Amniotic stem cell (primary cell): Measurements from ENCODE around the gene NPIPA7.
"Not testable (repeated sequence)": the region's sequence is repeated elsewhere in the genome, so short reads cannot be mapped to it uniquely, and the experiment has no call there.

Experiments
- DNase-seq: peaks from one replicate; lab custom pipeline; 2025; lab: John Stamatoyannopoulos, UW

NPIPA7 gene

GRCh38 chr16:16378840-16379239, at the start of gene NPIPA7:
TSS of gene NPIPA7 (plus strand) at chr16:16379140. CDS start at chr16:16379245, 105 bp downstream.
- not testable (repeated sequence) for DNase-seq

DNA sequence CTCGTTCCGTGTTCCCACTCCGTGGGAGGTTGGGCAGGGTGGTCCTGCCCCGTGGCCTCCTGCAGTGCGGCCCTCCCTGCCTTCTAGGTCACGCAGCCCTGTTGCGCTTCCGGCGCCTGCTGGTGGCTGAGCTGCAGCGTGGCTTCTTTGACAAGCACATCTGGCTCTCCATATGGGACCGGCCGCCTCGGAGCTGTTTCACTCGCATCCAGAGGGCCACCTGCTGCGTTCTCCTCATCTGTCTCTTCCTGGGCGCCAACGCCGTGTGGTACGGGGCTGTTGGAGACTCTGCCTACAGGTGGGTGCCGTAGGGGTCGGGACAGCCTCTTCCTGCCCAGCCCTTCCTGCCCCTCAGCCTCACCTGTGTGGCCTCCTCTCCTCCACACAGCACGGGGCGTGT, 47.5 kb upstream of the NPIPA7 start:
- DNase-seq = not testable (repeated sequence)

- DNase-seq = not testable (repeated sequence)
Measured at GRCh38 chr16:16357556-16357955, 21.4 kb upstream of the NPIPA7 start.

DNA sequence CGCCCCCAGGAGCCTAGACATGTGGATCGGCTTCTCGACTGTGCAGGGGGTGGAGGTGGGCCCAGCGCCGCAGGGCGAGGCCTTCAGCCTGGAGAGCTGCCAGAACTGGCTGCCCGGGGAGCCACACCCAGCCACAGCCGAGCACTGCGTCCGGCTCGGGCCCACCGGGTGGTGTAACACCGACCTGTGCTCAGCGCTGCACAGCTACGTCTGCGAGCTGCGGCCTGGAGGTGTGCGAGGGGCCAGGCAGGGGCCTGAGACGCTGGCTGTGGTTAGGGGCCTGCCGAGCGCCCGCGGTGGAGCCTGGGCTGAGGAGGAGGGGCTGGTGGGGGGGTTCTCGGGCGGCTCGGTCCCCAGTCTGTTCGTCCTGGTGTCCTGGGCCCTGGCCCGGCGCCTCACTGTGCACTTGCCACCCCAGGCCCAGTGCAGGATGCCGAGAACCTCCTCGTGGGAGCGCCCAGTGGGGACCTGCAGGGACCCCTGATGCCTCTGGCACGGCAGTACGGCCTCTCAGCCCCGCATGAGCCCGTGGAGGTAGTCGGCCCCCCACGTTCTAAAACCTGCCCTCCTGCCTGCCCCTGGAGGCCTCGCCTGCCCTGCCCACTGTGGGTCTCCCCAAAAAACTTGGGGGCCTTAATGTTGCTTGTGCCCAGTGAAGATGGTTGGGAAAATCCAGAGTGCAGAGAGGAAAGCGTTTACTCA, 20.2 kb upstream of the NPIPA7 start:
- DNase-seq = not testable (repeated sequence)

DNA sequence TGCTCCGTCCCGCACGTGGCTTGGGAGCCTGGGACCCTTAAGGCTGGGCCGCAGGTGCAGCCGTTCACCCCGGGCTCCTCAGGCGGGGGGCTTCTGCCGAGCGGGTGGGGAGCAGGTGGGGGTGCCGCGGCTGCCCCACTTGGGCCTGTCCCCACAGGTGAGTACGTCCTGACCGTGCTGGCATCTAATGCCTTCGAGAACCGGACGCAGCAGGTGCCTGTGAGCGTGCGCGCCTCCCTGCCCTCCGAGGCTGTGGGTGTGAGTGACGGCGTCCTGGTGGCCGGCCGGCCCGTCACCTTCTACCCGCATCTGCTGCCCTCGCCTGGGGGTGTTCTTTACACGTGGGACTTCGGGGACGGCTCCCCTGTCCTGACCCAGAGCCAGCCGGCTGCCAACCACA, 15.3 kb upstream of the NPIPA7 start:
- not testable (repeated sequence) for DNase-seq

DNA sequence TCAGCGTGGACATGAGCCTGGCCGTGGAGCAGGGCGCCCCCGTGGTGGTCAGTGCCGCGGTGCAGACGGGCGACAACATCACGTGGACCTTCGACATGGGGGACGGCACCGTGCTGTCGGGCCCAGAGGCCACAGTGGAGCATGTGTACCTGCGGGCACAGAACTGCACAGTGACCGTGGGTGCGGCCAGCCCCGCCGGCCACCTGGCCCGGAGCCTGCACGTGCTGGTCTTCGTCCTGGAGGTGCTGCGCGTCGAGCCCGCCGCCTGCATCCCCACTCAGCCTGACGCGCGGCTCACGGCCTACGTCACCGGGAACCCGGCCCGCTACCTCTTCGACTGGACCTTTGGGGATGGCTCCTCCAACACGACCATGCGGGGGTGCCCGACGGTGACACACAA, 14.8 kb upstream of the NPIPA7 start:
- not testable (repeated sequence) for DNase-seq

- not testable (repeated sequence) for DNase-seq
Measured at GRCh38 chr16:16364701-16365100, 14.2 kb upstream of the NPIPA7 start.

DNA sequence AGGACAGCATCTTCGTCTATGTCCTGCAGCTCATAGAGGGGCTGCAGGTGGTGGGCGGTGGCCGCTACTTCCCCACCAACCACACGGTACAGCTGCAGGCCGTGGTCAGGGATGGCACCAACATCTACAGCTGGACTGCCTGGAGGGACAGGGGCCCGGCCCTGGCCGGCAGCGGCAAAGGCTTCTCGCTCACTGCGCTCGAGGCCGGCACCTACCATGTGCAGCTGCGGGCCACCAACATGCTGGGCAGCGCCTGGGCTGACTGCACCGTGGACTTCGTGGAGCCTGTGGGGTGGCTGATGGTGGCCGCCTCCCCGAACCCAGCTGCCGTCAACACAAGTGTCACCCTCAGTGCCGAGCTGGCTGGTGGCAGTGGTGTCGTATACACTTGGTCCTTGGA, 13.6 kb upstream of the NPIPA7 start:
- not testable (repeated sequence) for DNase-seq

DNA sequence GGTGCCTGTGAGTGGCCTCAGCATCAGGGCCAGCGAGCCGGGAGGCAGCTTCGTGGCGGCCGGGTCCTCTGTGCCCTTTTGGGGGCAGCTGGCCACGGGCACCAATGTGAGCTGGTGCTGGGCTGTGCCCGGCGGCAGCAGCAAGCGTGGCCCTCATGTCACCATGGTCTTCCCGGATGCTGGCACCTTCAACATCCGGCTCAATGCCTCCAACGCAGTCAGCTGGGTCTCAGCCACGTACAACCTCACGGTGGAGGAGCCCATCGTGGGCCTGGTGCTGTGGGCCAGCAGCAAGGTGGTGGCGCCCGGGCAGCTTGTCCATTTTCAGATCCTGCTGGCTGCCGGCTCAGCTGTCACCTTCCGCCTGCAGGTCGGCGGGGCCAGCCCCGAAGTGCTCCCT, 13.1 kb upstream of the NPIPA7 start:
- DNase-seq = not testable (repeated sequence)

GRCh38 chr16:16366552-16367284, 12.2 kb upstream of the NPIPA7 start:
- DNase-seq = not testable (repeated sequence)

DNA sequence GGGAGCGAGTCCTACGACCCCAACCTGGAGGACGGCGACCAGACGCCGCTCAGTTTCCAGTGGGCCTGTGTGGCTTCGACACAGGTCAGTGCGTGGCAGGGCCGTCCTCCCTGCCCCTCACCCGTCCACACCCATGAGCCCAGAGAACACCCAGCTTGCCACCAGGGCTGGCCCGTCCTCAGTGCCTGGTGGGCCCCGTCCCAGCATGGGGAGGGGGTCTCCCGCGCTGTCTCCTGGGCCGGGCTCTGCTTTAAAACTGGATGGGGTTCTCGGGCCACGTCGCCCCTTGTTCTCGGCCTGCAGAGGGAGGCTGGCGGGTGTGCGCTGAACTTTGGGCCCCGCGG, 11.7 kb upstream of the NPIPA7 start:
- not testable (repeated sequence) for DNase-seq

DNA sequence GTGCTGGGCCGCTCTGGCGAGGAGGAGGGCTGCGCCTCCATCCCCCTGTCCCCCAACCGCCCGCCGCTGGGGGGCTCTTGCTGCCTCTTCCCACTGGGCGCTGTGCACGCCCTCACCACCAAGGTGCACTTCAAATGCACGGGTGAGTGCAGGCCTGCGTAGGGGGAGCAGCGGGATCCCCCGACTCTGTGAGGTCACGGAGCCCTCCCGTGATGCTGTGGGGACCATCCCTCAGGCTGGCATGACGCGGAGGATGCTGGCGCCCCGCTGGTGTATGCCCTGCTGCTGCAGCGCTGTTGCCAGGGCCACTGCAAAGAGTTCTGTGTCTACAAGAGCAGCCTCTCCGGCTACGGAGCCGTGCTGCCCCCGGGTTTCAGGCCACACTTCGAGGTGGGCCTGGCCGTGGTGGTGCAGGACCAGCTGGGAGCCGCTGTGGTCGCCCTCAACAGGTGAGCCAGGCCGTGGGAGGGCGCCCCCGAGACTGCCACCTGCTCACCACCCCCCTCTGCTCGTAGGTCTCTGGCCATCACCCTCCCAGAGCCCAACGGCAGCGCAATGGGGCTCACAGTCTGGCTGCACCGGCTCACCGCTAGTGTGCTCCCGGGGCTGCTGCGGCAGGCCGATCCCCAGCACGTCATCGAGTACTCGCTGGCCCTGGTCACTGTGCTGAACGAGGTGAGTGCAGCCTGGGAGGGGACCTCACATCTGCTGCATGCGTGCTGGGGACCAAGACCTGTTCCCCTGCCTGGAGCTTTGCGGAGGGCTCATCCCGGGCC, 9.7 kb upstream of the NPIPA7 start:
- DNase-seq = not testable (repeated sequence)

GRCh38 chr16:16371136-16371735, 7.7 kb upstream of the NPIPA7 start:
- not testable (repeated sequence) for DNase-seq

GRCh38 chr16:16374192-16374591, 4.7 kb upstream of the NPIPA7 start:
- not testable (repeated sequence) for DNase-seq

GRCh38 chr16:16399685-16400084, 20.7 kb downstream of the NPIPA7 start:
- not testable (repeated sequence) for DNase-seq

GRCh38 chr16:16402333-16402732, 23.4 kb downstream of the NPIPA7 start:
- DNase-seq = not testable (repeated sequence)

DNA sequence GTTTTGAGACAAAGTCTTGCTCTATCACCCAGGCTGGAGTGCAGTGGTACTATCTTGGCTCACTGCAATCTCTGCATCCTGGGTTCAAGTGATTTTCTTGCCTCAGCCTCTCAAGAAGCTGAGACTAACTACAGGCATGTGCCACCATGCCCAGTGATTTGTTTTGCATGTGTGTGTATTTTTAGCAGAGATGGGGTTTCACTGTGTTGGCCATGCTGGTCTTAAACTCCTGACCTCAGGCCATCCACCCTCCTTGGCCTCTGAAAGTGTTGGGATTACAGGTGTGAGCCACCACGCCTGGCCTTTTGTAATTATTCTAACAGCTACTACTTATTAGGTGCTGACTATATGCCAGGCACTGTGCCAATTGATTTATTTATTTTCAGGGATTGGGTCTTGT, 25.3 kb downstream of the NPIPA7 start:
- DNase-seq = not testable (repeated sequence)

- not testable (repeated sequence) for DNase-seq
Measured at GRCh38 chr16:16405421-16405820, 26.5 kb downstream of the NPIPA7 start.

- DNase-seq = not testable (repeated sequence)
Measured at GRCh38 chr16:16408430-16408829, 29.5 kb downstream of the NPIPA7 start.

DNA sequence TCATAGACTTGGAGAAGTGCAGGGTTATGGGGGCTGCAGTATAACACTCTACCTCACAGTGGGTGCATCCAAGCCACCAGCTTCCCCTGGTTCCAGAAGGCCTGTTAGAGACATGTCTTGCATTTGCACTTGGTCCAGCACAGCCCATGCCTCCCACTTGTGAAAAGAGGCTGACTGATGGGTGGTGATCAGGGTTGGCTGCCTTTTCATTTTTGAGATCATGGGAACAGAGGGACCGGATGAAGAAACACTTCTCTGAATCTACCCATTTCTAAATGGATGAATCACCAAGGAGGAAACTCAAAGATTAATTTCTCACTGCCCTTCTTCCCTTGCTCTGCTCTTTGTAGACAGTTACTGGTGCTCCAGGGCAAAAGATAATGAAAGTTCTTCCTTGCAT, 34.8 kb downstream of the NPIPA7 start:
- DNase-seq = not testable (repeated sequence)

GRCh38 chr16:16417071-16417470, 38.1 kb downstream of the NPIPA7 start:
- not testable (repeated sequence) for DNase-seq

DNA sequence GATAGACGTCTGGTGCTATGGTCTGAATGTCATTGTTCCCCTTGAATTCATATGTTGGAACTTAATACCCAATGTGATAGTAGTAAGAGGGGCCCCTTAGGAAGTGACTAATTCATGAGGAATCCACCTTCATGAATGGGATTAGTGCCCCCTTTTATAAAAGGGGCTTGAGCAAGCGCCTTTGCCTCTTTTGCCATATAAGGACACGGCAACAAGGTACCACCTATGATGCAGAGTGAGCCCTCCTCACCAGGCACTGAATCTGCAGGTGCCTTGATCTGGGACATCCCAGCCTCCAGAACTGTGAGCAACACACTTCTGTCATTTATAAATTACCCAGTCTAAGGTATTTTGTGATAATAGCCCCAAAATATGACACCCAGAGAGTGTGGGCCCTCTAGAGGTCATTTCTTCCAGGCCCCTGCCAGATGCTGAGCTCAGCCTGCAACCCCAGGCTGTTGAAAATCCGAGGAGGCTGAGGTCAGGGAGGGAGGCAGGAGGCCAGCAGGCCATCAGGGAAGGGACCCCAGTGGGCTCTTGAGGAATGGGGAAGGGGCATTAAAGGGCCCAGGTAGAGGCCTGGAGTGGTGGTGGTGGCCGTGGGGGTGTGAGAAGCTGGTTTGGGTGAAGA, 39.1 kb downstream of the NPIPA7 start:
- DNase-seq = not testable (repeated sequence)
